ENCODE results near the gene NTMT2. TPM values are rescaled to one million over a fixed set of nuclear protein-coding genes. Genes with fewer than 3 reads are reported as not detected.

Gene NTMT2
- total and polyA plus RNA-seq, 7 experiments from 2014 or later = not detected

DNA sequence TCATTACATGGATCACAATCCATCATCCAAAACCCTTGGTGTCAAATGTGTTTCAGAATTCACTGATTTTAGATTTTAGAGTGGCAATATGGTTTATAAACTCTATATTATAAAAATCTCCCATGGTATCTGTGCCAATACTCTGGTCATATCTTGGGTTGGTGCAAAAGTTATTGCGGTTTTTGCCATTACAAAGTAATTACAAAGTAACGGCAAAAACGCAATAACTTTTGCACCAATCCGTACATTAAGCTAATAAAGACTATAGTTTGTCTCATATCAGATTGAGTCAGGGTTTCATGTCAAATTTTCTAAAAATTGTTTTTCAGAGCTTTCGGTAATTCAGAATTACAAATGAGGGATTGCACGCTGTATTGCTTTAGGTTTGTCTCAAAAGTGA is 23.4 kb upstream of the NTMT2 start:
- no peaks in the 10 kb centered on the region for H3K36me3 ChIP-seq (ENCODE audit: control insufficient read depth in 2 of 3, insufficient read depth in 3 of 3, low read length in 3 of 3)
- H3K27ac ChIP-seq (ENCODE audit: low read depth, low read length) = no peak overlapping the region
- Mint-ChIP-seq H3K27me3 (peaks cover 2 to 11% (median 9%) of the 10 kb centered on the region in 5 donors), H3K36me3 (peaks cover 0 to 5% (median 0%) of the 10 kb centered on the region in 5 donors), H3K4me3 (no peak overlapping the region), H3K27ac (no peak overlapping the region), H3K4me1 (peaks cover 0 to 5% (median 0%) of the 10 kb centered on the region in 7 donors), H3K9me3 (peaks cover 2 to 16% (median 9%) of the 10 kb centered on the region in 11 donors)
- ChIA-PET CTCF (no interaction called here), POLR2A (no interaction called here)
- H3K27me3 ChIP-seq (ENCODE audit: control insufficient read depth in 2 of 2, insufficient read depth in 2 of 2, low read length in 2 of 2) = no peaks in the 10 kb centered on the region
- intact Hi-C loops (cut with micrococcal nuclease) = loop anchor here in 1 of 2 donors (10.0 kb wide), 1 partner anchor 48 kb away; the partner anchor contains the start of gene KIFAP3
- DNase-seq (no peak), ATAC-seq (no peak)
- no peak overlapping the region for H3K4me3 ChIP-seq (ENCODE audit: low read length)
- no peaks in the 10 kb centered on the region for H3K9me3 ChIP-seq (ENCODE audit: control insufficient read depth in 2 of 3, low read length in 3 of 3)
- no peaks in the 10 kb centered on the region for H3K4me1 ChIP-seq (ENCODE audit: control insufficient read depth in 2 of 2, insufficient read depth in 2 of 2, low read length in 2 of 2)

DNA sequence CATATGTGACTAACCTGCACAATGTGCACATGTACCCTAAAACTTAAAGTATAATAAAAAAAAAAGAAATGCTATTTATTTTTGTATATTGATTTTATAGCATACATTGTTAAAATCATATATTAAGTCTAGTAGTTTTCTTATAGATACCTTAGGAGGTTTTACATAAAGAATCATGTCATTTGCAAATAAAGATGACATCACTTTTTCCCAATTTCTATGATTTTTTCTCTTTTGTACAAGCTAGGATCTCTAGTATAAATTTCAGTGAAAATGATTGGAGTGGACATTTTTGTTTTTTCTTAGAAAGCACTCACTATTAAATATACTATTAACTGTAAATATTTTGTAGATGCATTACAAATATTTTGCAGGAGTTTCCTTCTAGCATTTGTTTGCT is 20.5 kb upstream of the NTMT2 start:
- no peak for DNase-seq
- intact Hi-C loops (cut with micrococcal nuclease) = loop anchor here in 1 of 2 donors (10.0 kb wide), 1 partner anchor 50 kb away; the partner anchor contains the start of gene KIFAP3
- no peak for ATAC-seq
- POLR2A ChIA-PET = no interaction called here
- Mint-ChIP-seq H3K27ac (no peak overlapping the region), H3K4me1 (peaks cover 0 to 7% (median 0%) of the 10 kb centered on the region in 7 donors), H3K36me3 (peaks cover 0 to 5% (median 0%) of the 10 kb centered on the region in 5 donors), H3K4me3 (no peak overlapping the region), H3K27me3 (peaks cover 0 to 11% (median 5%) of the 10 kb centered on the region in 5 donors), H3K9me3 (peaks cover 2 to 16% (median 9%) of the 10 kb centered on the region in 11 donors)
- H3K4me3 ChIP-seq (ENCODE audit: low read length) = no peak overlapping the region
- no peaks in the 10 kb centered on the region for H3K4me1 ChIP-seq (ENCODE audit: control insufficient read depth in 2 of 2, insufficient read depth in 2 of 2, low read length in 2 of 2)
- CTCF ChIA-PET = no interaction called here
- H3K27me3 ChIP-seq (ENCODE audit: control insufficient read depth in 2 of 2, insufficient read depth in 2 of 2, low read length in 2 of 2) = no peaks in the 10 kb centered on the region
- H3K27ac ChIP-seq (ENCODE audit: low read depth, low read length) = no peak overlapping the region
- no peaks in the 10 kb centered on the region for H3K36me3 ChIP-seq (ENCODE audit: control insufficient read depth in 2 of 3, insufficient read depth in 3 of 3, low read length in 3 of 3)
- no peaks in the 10 kb centered on the region for H3K9me3 ChIP-seq (ENCODE audit: control insufficient read depth in 2 of 3, low read length in 3 of 3)

DNA sequence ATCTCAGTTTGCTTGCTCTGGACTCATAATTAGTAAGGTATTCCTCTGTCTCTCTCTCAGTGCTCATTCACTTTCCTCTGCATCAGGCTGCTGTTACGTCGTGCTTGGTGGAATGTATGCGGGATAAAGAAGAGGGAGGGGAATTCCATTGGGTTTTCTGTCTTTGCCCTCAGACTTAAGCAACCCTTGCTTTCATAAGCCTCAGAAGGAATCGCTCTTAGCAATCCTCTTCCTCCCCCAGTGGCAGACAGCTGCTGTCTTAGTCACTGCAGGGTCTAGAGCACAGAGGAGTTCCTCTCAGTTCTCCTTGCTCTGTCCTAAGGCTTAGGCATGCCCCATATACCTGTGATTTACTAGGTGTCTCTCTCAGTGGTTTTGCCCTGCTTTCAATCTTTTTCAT is 19.1 kb upstream of the NTMT2 start:
- ChIA-PET CTCF (no interaction called here), POLR2A (no interaction called here)
- Histone ChIP-seq H3K27ac (ENCODE audit: low read depth, low read length) (no peak overlapping the region), H3K4me3 (ENCODE audit: low read length) (no peak overlapping the region), H3K36me3 (ENCODE audit: control insufficient read depth in 2 of 3, insufficient read depth in 3 of 3, low read length in 3 of 3) (no peaks in the 10 kb centered on the region), H3K9me3 (ENCODE audit: control insufficient read depth in 2 of 3, low read length in 3 of 3) (no peaks in the 10 kb centered on the region), H3K27me3 (ENCODE audit: control insufficient read depth in 2 of 2, insufficient read depth in 2 of 2, low read length in 2 of 2) (no peaks in the 10 kb centered on the region), H3K4me1 (ENCODE audit: control insufficient read depth in 2 of 2, insufficient read depth in 2 of 2, low read length in 2 of 2) (no peaks in the 10 kb centered on the region)
- intact Hi-C loops (cut with micrococcal nuclease) = loop anchor here in 1 of 2 donors (10.0 kb wide), 1 partner anchor 52 kb away; the partner anchor contains the start of gene KIFAP3
- no peak for DNase-seq
- no peak for ATAC-seq
- H3K4me3 Mint-ChIP-seq = no peak overlapping the region
- H3K9me3 Mint-ChIP-seq = peaks cover 2 to 16% (median 7%) of the 10 kb centered on the region in 11 donors
- H3K4me1 Mint-ChIP-seq = peaks cover 0 to 7% (median 0%) of the 10 kb centered on the region in 7 donors
- H3K36me3 Mint-ChIP-seq = peaks cover 0 to 5% (median 0%) of the 10 kb centered on the region in 5 donors
- no peak overlapping the region for H3K27ac Mint-ChIP-seq
- H3K27me3 Mint-ChIP-seq = peaks cover 0 to 19% (median 8%) of the 10 kb centered on the region in 5 donors

DNA sequence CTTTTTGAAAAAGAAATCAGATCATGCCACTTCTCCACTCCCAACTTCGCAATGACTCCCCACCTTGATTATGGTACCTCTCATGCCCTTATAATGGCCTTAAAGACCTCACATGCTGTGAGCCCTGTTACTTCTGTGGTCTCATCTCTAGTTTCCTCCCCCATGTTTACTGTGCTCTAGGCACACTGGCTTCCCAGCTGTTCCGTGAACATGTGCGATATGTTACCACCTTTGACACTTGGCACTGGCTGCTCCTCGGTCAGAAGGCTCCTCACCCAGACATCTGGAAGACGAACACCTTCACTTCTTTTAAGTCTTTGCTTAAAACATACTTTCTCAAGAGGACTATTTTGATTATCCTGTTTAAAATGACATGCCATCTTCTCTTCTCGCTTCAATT is 14.3 kb upstream of the NTMT2 start:
- H3K27ac Mint-ChIP-seq = no peak overlapping the region
- DNase-seq (no peak), ATAC-seq (no peak)
- ChIA-PET CTCF (no interaction called here), POLR2A (no interaction called here)
- peaks cover 0 to 13% (median 10%) of the 10 kb centered on the region in 5 donors for H3K27me3 Mint-ChIP-seq
- intact Hi-C loops (cut with micrococcal nuclease) = no loop called here
- Histone ChIP-seq H3K9me3 (ENCODE audit: control insufficient read depth in 2 of 3, low read length in 3 of 3) (no peaks in the 10 kb centered on the region), H3K27me3 (ENCODE audit: control insufficient read depth in 2 of 2, insufficient read depth in 2 of 2, low read length in 2 of 2) (no peaks in the 10 kb centered on the region), H3K4me1 (ENCODE audit: control insufficient read depth in 2 of 2, insufficient read depth in 2 of 2, low read length in 2 of 2) (no peaks in the 10 kb centered on the region), H3K4me3 (ENCODE audit: low read length) (no peak overlapping the region), H3K36me3 (ENCODE audit: control insufficient read depth in 2 of 3, insufficient read depth in 3 of 3, low read length in 3 of 3) (no peaks in the 10 kb centered on the region), H3K27ac (ENCODE audit: low read depth, low read length) (no peak overlapping the region)
- H3K4me3 Mint-ChIP-seq = no peak overlapping the region
- H3K36me3 Mint-ChIP-seq = no peaks in the 10 kb centered on the region
- peaks cover 0 to 7% (median 0%) of the 10 kb centered on the region in 7 donors for H3K4me1 Mint-ChIP-seq
- H3K9me3 Mint-ChIP-seq = no peaks in the 10 kb centered on the region

DNA sequence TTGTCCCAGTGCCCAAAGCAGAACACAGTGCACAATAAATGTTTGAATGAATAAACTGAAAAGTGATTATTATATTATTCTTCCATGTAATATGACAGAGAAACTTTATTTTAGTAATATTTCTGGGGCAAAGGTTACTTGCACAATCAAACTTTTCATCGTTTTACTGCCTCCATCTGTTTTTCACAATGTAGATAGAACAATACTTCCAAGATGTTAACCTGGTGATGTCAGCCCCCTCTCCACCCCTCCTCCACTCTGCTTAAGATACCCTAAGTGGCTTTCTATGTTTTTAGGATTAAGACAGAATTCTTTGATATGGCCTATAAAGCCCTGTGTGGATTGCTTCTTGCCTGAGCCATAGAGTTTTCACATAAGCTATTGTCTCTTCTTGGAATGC is 13.8 kb upstream of the NTMT2 start:
- no peak overlapping the region for H3K27ac Mint-ChIP-seq
- ChIA-PET CTCF (no interaction called here), POLR2A (no interaction called here)
- DNase-seq (no peak), ATAC-seq (no peak)
- intact Hi-C loops (cut with micrococcal nuclease) = no loop called here
- no peaks in the 10 kb centered on the region for H3K27me3 ChIP-seq (ENCODE audit: control insufficient read depth in 2 of 2, insufficient read depth in 2 of 2, low read length in 2 of 2)
- no peaks in the 10 kb centered on the region for H3K9me3 ChIP-seq (ENCODE audit: control insufficient read depth in 2 of 3, low read length in 3 of 3)
- peaks cover 0 to 5% (median 0%) of the 10 kb centered on the region in 7 donors for H3K4me1 Mint-ChIP-seq
- H3K4me3 Mint-ChIP-seq = no peak overlapping the region
- peaks cover 3 to 13% (median 7%) of the 10 kb centered on the region in 5 donors for H3K27me3 Mint-ChIP-seq
- H3K36me3 ChIP-seq (ENCODE audit: control insufficient read depth in 2 of 3, insufficient read depth in 3 of 3, low read length in 3 of 3) = no peaks in the 10 kb centered on the region
- H3K27ac ChIP-seq (ENCODE audit: low read depth, low read length) = no peak overlapping the region
- H3K4me1 ChIP-seq (ENCODE audit: control insufficient read depth in 2 of 2, insufficient read depth in 2 of 2, low read length in 2 of 2) = no peaks in the 10 kb centered on the region
- H3K36me3 Mint-ChIP-seq = no peaks in the 10 kb centered on the region
- no peaks in the 10 kb centered on the region for H3K9me3 Mint-ChIP-seq
- no peak overlapping the region for H3K4me3 ChIP-seq (ENCODE audit: low read length)

DNA sequence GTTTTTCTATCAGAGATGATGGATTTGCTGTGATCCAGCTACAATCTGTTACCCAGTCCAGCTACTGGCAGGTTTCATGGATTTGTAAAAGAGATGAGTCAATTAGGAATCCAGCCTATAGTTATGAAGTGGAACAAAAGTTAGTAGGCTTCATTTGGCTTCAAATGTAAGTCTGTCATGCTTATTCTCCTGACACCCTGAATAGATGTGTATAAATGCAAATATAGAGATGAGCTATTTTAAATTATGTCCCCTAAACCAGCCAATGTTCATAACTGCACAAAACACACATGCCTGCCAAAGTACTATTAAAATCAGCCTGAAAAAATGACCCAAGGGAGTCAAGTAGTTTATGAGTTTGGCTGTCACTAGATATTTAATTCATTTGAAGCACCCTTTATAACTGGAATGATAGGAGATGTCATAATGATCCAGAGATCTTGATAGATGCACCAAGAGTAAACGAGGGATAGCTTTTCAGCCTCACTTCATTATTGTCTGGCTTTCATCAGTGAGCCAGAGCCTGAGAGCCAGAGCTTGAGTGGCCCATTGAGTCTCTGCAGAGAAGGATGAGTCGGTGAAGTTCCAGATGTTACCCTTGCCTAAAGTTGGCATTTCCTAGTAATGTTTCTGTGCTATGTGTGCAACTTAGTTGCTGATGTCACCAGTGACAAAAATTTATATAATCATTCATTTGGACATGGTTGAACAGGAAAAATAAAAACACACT is 11.8 kb upstream of the NTMT2 start:
- DNase-seq (no peak), ATAC-seq (no peak)
- Mint-ChIP-seq H3K27ac (no peak overlapping the region), H3K9me3 (peaks cover 0 to 1% (median 0%) of the 10 kb centered on the region in 11 donors), H3K27me3 (peaks cover 5 to 25% (median 18%) of the 10 kb centered on the region in 5 donors), H3K4me1 (no peaks in the 10 kb centered on the region), H3K4me3 (no peak overlapping the region), H3K36me3 (no peaks in the 10 kb centered on the region)
- no peak overlapping the region for H3K4me3 ChIP-seq (ENCODE audit: low read length)
- intact Hi-C loops (cut with micrococcal nuclease) = no loop called here
- ChIA-PET CTCF (no interaction called here), POLR2A (no interaction called here)
- no peaks in the 10 kb centered on the region for H3K9me3 ChIP-seq (ENCODE audit: control insufficient read depth in 2 of 3, low read length in 3 of 3)
- H3K4me1 ChIP-seq (ENCODE audit: control insufficient read depth in 2 of 2, insufficient read depth in 2 of 2, low read length in 2 of 2) = no peaks in the 10 kb centered on the region
- no peaks in the 10 kb centered on the region for H3K27me3 ChIP-seq (ENCODE audit: control insufficient read depth in 2 of 2, insufficient read depth in 2 of 2, low read length in 2 of 2)
- H3K36me3 ChIP-seq (ENCODE audit: control insufficient read depth in 2 of 3, insufficient read depth in 3 of 3, low read length in 3 of 3) = no peaks in the 10 kb centered on the region
- no peak overlapping the region for H3K27ac ChIP-seq (ENCODE audit: low read depth, low read length)

DNA sequence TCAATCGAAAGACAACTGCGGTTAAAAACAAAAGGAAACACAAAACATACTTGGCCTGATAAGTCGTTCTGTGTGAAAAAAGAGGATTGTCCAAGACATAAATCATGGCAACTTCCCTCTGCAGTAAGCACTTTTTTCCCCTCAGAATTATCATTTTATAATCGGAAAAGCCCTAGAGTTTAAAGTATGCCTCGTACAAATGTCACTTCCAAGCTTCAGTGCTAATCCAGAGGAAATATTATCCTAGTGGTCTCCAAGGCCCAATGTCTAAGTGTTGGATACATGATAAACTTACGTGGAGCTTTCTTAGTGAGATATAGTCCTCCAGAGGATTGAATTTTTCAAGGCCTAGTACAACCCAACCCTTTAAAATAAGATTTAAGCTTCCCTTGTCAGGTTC is 11.2 kb upstream of the NTMT2 start:
- peaks cover 4 to 26% (median 21%) of the 10 kb centered on the region in 5 donors for H3K27me3 Mint-ChIP-seq
- H3K4me3 Mint-ChIP-seq = no peak overlapping the region
- no peaks in the 10 kb centered on the region for H3K4me1 Mint-ChIP-seq
- H3K27me3 ChIP-seq (ENCODE audit: control insufficient read depth in 2 of 2, insufficient read depth in 2 of 2, low read length in 2 of 2) = no peaks in the 10 kb centered on the region
- no peaks in the 10 kb centered on the region for H3K9me3 ChIP-seq (ENCODE audit: control insufficient read depth in 2 of 3, low read length in 3 of 3)
- ChIA-PET CTCF (no interaction called here), POLR2A (no interaction called here)
- H3K27ac ChIP-seq (ENCODE audit: low read depth, low read length) = no peak overlapping the region
- H3K27ac Mint-ChIP-seq = no peak overlapping the region
- peaks cover 0 to 1% (median 0%) of the 10 kb centered on the region in 11 donors for H3K9me3 Mint-ChIP-seq
- no peaks in the 10 kb centered on the region for H3K36me3 ChIP-seq (ENCODE audit: control insufficient read depth in 2 of 3, insufficient read depth in 3 of 3, low read length in 3 of 3)
- intact Hi-C loops (cut with micrococcal nuclease) = no loop called here
- DNase-seq (no peak), ATAC-seq (no peak)
- H3K4me1 ChIP-seq (ENCODE audit: control insufficient read depth in 2 of 2, insufficient read depth in 2 of 2, low read length in 2 of 2) = no peaks in the 10 kb centered on the region
- H3K36me3 Mint-ChIP-seq = no peaks in the 10 kb centered on the region
- no peak overlapping the region for H3K4me3 ChIP-seq (ENCODE audit: low read length)
